Body of pancreas (tissue), 4 donors: ENCODE data around the gene OR2G3. TPM values are rescaled to one million over a fixed set of nuclear protein-coding genes. Genes with fewer than 3 reads are reported as not detected.
A peak's percentile ranks its signal among the peaks of the same experiment; 100 is the strongest.

Experiments used
- ATAC-seq: fragments of 150-250 bp; one replicate; pipeline ENCODE4 v1.9.1; 2016
- DNase-seq, 4 donors: peaks; one replicate each; pipeline ENCODE4 v3.0.0-alpha.2; 2019
- H3K27ac ChIP-seq, 4 donors: fragments of 200-600 bp; sonication (generic); 1 replicate in 3 of 4; 2 replicates in 1 of 4; pipeline versions ENCODE4 v1.5.1 to v1.6.1; 2016 to 2019; ENCODE audit warnings: mild to moderate bottlenecking in 1 of 4, mixed read lengths in 1 of 4, moderate library complexity in 1 of 4
- H3K27me3 ChIP-seq, 2 donors: fragments of 200-600 bp; sonication (generic); one replicate each; pipeline ENCODE4 v1.6.0; 2016; ENCODE audit warnings: mild to moderate bottlenecking in 1 of 2
- H3K36me3 ChIP-seq, 2 donors: fragments of 200-600 bp; sonication (generic); replicated peaks in 1 of 2; 2 replicates each; pipeline ENCODE4 v1.5.1; 2016; ENCODE audit warnings: low read depth in 2 of 2; ENCODE audit not compliant: insufficient read depth in 1 of 2
- H3K4me1 ChIP-seq: fragments of 200-600 bp; sonication (generic); one replicate; pipeline ENCODE4 v1.6.0; 2016
- H3K4me3 ChIP-seq, 2 donors: fragments of 200-600 bp; sonication (generic); 1 replicate in 1 of 2; 2 replicates in 1 of 2; pipeline ENCODE4 v1.5.1; 2016 to 2019
- H3K9me3 ChIP-seq, 3 donors: fragments of 200-600 bp; sonication (generic); 1 replicate in 2 of 3; 2 replicates in 1 of 3; pipeline ENCODE4 v1.5.1; 2016
- CTCF ChIP-seq, 7 experiments: fragments of 450-650 bp in 4 of 7; fragments of 200-600 bp in 3 of 7; sonication (generic) in 3 of 7; IDR thresholded peaks; one replicate each; pipeline ENCODE4 v1.5.1; 2016 to 2019; ENCODE audit warnings: antibody characterized with exemption in 7 of 7
- POLR2A ChIP-seq, 3 donors: fragments of 450-650 bp; IDR thresholded peaks; one replicate each; pipeline ENCODE4 v1.6.1; 2016; ENCODE audit warnings: antibody characterized with exemption in 3 of 3, mild to moderate bottlenecking in 2 of 3
- WGBS, 2 donors: methylation state at CpG; one replicate each; pipeline ENCODE4 v1.1.5; 2017; 5-methylcytosine and 5-hydroxymethylcytosine counted together
- intact Hi-C: fragments of 100-400 bp; cut with DNase I; formaldehyde crosslinking; loops from one replicate; pipeline ENCODE4 v1.15.1; 2023
- total RNA-seq, 2 donors: library from RNA; depleted of rRNA; stranded (reverse); fragments of >200 nt; gene quantifications; one replicate each; pipeline ENCODE4 v1.1.0, GENCODE V29; 2016

The OR2G3 gene
- total RNA-seq, 2 donors from 2014 or later = not detected

GRCh38 chr1:247574664-247575063 is 30.7 kb upstream of the OR2G3 start:
- intact Hi-C loops = no loop called here
- H3K4me1 ChIP-seq = no peaks in the 10 kb centered on the region
- TF ChIP-seq CTCF (IDR thresholded peaks at IDR 0.05) = no peak
- no peak for TF ChIP-seq POLR2A (IDR thresholded peaks at IDR 0.05)
- ATAC-seq = no peak
- H3K4me3 ChIP-seq = no peak overlapping the region
- H3K9me3 ChIP-seq = no peaks in the 10 kb centered on the region
- H3K27me3 ChIP-seq = no peaks in the 10 kb centered on the region
- H3K27ac ChIP-seq = no peak overlapping the region
- H3K36me3 ChIP-seq = no peaks in the 10 kb centered on the region
- DNase-seq = no peak

- ATAC-seq (no peak), DNase-seq (no peak)
- TF ChIP-seq POLR2A (IDR thresholded peaks at IDR 0.05) (no peak), CTCF (IDR thresholded peaks at IDR 0.05) (peak in 4 of 7 experiments; percentile 12 to 37 (median 28))
- H3K36me3 ChIP-seq = no peaks in the 10 kb centered on the region
- H3K9me3 ChIP-seq = no peaks in the 10 kb centered on the region
- H3K27me3 ChIP-seq = no peaks in the 10 kb centered on the region
- H3K27ac ChIP-seq = no peak overlapping the region
- no peaks in the 10 kb centered on the region for H3K4me1 ChIP-seq
- 18 to 23% methylated on average over 3 of the region's 3 CpGs for WGBS, 2 donors
- intact Hi-C loops = no loop called here
- no peak overlapping the region for H3K4me3 ChIP-seq
These were observed 28.9 kb upstream of the OR2G3 start for GRCh38 chr1:247576514-247576913.

- Histone ChIP-seq H3K4me3 (no peak overlapping the region), H3K27me3 (no peaks in the 10 kb centered on the region), H3K36me3 (no peaks in the 10 kb centered on the region), H3K27ac (no peak overlapping the region), H3K9me3 (no peaks in the 10 kb centered on the region), H3K4me1 (no peaks in the 10 kb centered on the region)
- no peak for ATAC-seq
- DNase-seq = no peak
- 32 to 51% methylated on average over 5 of the region's 5 CpGs for WGBS, 2 donors
- no peak for TF ChIP-seq CTCF (IDR thresholded peaks at IDR 0.05)
- TF ChIP-seq POLR2A (IDR thresholded peaks at IDR 0.05) = no peak
- intact Hi-C loops = no loop called here
These were observed 26.4 kb upstream of the OR2G3 start for GRCh38 chr1:247578946-247579460.

GRCh38 chr1:247588060-247588459 is 17.3 kb upstream of the OR2G3 start, which contains the start of gene OR2G2:
Gene OR2G2, plus strand, starts transcription at chr1:247588360. Its CDS starts 0 bp downstream, at chr1:247588360.
- DNase-seq = no peak
- TF ChIP-seq POLR2A (IDR thresholded peaks at IDR 0.05) (no peak), CTCF (IDR thresholded peaks at IDR 0.05) (no peak)
- intact Hi-C loops = no loop called here
- WGBS, 2 donors = 69 to 76% methylated on average over 2 of the region's 2 CpGs
- Histone ChIP-seq H3K4me3 (no peak within 1 kb of the TSS), H3K36me3 (no peaks in the 10 kb centered on the region), H3K9me3 (no peaks in the 10 kb centered on the region), H3K27me3 (no peaks in the 10 kb centered on the region), H3K27ac (no peak within 1 kb of the TSS), H3K4me1 (no peaks in the 10 kb centered on the region)
- no peak for ATAC-seq

- no peak overlapping the region for H3K27ac ChIP-seq
- no peak for DNase-seq
- no peaks in the 10 kb centered on the region for H3K4me1 ChIP-seq
- no peaks in the 10 kb centered on the region for H3K9me3 ChIP-seq
- ATAC-seq = no peak
- no peaks in the 10 kb centered on the region for H3K27me3 ChIP-seq
- WGBS, 2 donors = 16% methylated on average over 1 of the region's 1 CpG
- intact Hi-C loops = no loop called here
- no peak overlapping the region for H3K4me3 ChIP-seq
- H3K36me3 ChIP-seq = no peaks in the 10 kb centered on the region
- TF ChIP-seq CTCF (IDR thresholded peaks at IDR 0.05) (no peak), POLR2A (IDR thresholded peaks at IDR 0.05) (no peak)
These were observed 8.0 kb downstream of the OR2G3 start for GRCh38 chr1:247613405-247613804.
